IPS-NIHi7 (cell line): ENCODE results near the gene ABCA10.
"Not testable (repeated sequence)": the region's sequence is repeated elsewhere in the genome, so short reads cannot be mapped to it uniquely, and the experiment has no call there.

Source experiments
- DNase-seq: peaks from one replicate; pipeline ENCODE4 v3.0.0; 2012; ENCODE audit warnings: mixed read lengths; ENCODE audit errors: extremely low spot score

ABCA10 gene

GRCh38 chr17:69230939-69231338, 2.3 kb upstream of the ABCA10 start:
- DNase-seq: no peak

GRCh38 chr17:69228018-69228417, 606 bp downstream of the ABCA10 start:
- no peak for DNase-seq

GRCh38 chr17:69227541-69227940, 1.1 kb downstream of the ABCA10 start:
- DNase-seq: no peak

GRCh38 chr17:69223809-69224208, 4.8 kb downstream of the ABCA10 start:
- DNase-seq: no peak

GRCh38 chr17:69222707-69223258, 5.8 kb downstream of the ABCA10 start:
- DNase-seq: no peak

GRCh38 chr17:69220098-69220497, 8.5 kb downstream of the ABCA10 start:
- no peak for DNase-seq

GRCh38 chr17:69218986-69219385, 9.6 kb downstream of the ABCA10 start:
- no peak for DNase-seq

- DNase-seq: peak; percentile 31
Observed at GRCh38 chr17:69213059-69213813, 15.4 kb downstream of the ABCA10 start.

GRCh38 chr17:69208640-69209039, 20.0 kb downstream of the ABCA10 start:
- no peak for DNase-seq

- DNase-seq: no peak
Observed at GRCh38 chr17:69207151-69207550, 21.5 kb downstream of the ABCA10 start.

- no peak for DNase-seq
Observed at GRCh38 chr17:69198238-69198637, 30.4 kb downstream of the ABCA10 start.

- not testable (repeated sequence) for DNase-seq
Observed at GRCh38 chr17:69196105-69196653, 32.4 kb downstream of the ABCA10 start.

GRCh38 chr17:69192754-69193153, 35.9 kb downstream of the ABCA10 start:
- DNase-seq: no peak

- no peak for DNase-seq
Observed at GRCh38 chr17:69188796-69189195, 39.8 kb downstream of the ABCA10 start.

- no peak for DNase-seq
Observed at GRCh38 chr17:69188064-69188463, 40.6 kb downstream of the ABCA10 start.

- no peak for DNase-seq
Observed at GRCh38 chr17:69187294-69187693, 41.3 kb downstream of the ABCA10 start.

- peak; percentile 10 for DNase-seq
Observed at GRCh38 chr17:69179227-69179952, 49.2 kb downstream of the ABCA10 start.

- DNase-seq: no peak
Observed at GRCh38 chr17:69176457-69176795, 52.2 kb downstream of the ABCA10 start.

GRCh38 chr17:69175625-69176456, 52.8 kb downstream of the ABCA10 start:
- DNase-seq: no peak

- DNase-seq: no peak
Observed at GRCh38 chr17:69175262-69175624, 53.4 kb downstream of the ABCA10 start.

GRCh38 chr17:69173118-69173517, 55.5 kb downstream of the ABCA10 start:
- no peak for DNase-seq

- DNase-seq: no peak
Observed at GRCh38 chr17:69170377-69170776, 58.2 kb downstream of the ABCA10 start.
